ENCODE results near the gene PRR5L.

PRR5L gene

DNA sequence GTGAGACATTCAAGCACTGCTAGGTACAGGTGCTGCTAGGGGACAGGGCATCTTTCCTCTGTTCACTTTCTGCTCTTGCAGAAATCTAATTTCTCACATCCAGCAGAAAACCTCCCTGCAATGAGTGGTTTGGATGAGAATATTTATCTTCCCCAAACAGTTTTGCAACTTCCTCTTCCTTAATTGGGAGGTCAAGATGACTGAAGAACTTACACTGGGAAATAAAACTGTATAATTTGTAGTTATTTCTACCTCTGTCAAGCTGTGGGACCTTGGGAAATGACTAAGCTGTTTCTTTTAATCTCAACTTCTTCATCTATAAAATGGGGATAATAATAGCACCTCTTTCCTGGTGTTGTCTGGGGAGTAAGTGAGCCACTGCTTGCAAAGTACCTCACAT is 69.8 kb downstream of the PRR5L start:
- no peak for DNase-seq
- in situ Hi-C loops (cut with HindIII; ENCODE audit: low pct_ligation_motif_present, low pct_unique_long_range_greater_than_20kb, low sequenced_read_pairs): no loop called here

DNA sequence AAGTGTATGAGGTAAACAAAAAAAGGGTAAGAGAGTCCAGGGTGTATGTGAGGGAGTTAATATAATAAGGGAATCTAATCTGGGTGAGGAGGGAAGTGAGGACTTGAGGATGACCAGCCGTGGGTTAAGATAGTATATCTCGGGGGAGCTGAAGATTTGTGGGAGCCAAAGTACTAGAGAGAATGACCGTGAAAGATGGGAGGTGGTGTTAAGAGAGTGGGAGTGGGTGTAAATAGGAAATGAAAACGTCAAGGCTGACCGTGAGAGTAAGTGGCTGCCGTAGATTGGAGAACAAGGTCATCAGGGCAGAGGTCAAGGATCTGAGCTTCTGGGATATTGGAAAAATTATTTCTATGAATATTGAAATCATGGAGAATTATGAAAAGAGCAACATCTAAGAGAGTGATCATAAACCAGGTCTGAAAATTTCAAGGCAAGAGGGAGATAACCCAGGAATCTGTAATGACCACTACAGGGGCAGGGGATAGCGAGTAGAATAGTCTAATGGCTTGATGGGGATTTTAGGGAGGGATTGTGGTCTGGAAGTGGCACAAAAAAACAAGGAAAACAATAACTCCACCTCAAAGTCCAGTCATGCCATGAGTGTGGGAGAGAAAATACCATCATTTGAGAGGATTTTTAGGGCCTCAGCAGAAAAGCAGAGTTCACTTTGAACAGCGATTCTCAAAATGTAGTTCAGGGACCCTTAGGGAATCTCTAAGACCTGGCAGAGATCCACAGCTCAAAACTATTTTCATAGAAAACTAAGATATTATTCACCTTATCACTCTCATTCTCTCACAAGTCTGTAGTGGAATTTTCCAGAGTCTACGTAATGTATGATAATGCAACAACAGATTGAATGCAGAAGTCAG is 72.0 kb downstream of the PRR5L start:
- no peak for DNase-seq

DNA sequence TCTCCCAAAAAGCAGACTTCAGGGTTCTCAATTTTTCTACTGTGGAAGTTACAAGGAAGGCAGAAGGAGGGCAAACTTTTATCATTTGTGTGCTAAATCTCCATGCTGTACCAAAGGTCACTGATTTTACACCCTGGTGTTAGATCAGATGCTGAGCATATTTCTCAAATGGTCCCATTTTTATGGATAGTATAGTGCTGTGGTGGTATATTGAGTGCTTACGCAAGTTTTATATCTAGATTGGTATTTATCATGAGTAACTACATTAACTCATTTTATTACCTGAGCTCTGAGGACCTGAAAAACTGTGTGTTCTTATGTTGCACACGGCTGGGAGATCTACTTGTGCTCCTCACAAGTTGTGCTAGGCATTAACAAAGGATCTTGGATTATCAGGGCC is 75.1 kb downstream of the PRR5L start:
- DNase-seq: no peak
- in situ Hi-C loops (cut with HindIII; ENCODE audit: low pct_ligation_motif_present, low pct_unique_long_range_greater_than_20kb, low sequenced_read_pairs): no loop called here

More for the DNA sequence above, 72.0 kb downstream of the PRR5L start:
- in situ Hi-C loops (cut with HindIII; ENCODE audit: low pct_ligation_motif_present, low pct_unique_long_range_greater_than_20kb, low sequenced_read_pairs): no loop called here

DNA sequence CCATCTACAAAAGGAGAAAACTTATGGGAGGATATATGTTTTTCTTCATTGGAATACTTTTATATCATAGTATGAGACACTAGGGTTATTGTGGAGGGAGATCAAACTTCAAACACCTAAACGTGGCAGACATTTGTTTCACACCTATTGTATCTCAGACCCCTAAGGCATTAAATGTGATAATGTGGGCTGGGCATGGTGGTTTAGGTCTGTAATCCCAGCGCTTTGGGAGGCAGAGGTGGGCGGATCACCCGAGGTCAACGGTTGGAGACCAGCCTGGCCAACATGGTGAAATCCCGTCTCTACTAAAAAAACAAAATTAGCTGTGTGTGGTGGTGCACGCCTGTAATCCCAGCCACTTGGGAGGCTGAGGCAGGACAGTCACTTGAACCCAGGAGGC is 75.5 kb downstream of the PRR5L start:
- DNase-seq: no peak
- in situ Hi-C loops (cut with HindIII; ENCODE audit: low pct_ligation_motif_present, low pct_unique_long_range_greater_than_20kb, low sequenced_read_pairs): no loop called here

DNA sequence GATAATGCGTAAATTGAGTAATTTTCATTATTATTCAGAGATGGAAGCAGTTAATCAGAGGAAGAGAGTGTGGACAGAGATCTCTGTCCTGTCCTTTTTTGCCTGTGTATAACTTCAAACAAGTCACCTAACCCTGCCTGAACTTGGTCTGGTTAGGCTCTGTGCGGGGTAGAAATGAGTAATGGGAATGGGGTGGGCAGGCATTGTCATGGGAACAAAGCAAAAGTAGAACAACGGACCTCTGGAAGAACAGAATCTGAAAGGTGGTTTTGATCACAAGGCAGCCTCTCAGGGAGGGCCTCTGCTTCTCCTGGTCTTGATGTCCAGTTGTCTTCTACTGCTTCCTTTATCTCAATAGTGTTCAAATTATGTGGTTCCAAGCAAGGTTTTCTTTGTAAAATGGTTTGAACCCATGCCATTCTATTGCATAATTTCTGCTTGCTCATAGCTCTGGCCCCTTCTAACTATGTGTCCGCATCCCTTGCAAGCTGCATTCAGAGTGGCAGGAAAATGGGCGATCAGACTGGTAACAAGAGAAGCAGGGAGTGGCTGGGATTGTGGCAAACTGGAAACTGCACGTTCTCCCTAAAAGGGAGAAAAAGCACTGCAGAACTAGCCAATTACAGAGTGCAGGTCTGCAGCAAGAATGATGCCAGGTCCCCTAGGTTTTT is 76.1 kb downstream of the PRR5L start:
- DNase-seq: no peak
- in situ Hi-C loops (cut with HindIII; ENCODE audit: low pct_ligation_motif_present, low pct_unique_long_range_greater_than_20kb, low sequenced_read_pairs): no loop called here

DNA sequence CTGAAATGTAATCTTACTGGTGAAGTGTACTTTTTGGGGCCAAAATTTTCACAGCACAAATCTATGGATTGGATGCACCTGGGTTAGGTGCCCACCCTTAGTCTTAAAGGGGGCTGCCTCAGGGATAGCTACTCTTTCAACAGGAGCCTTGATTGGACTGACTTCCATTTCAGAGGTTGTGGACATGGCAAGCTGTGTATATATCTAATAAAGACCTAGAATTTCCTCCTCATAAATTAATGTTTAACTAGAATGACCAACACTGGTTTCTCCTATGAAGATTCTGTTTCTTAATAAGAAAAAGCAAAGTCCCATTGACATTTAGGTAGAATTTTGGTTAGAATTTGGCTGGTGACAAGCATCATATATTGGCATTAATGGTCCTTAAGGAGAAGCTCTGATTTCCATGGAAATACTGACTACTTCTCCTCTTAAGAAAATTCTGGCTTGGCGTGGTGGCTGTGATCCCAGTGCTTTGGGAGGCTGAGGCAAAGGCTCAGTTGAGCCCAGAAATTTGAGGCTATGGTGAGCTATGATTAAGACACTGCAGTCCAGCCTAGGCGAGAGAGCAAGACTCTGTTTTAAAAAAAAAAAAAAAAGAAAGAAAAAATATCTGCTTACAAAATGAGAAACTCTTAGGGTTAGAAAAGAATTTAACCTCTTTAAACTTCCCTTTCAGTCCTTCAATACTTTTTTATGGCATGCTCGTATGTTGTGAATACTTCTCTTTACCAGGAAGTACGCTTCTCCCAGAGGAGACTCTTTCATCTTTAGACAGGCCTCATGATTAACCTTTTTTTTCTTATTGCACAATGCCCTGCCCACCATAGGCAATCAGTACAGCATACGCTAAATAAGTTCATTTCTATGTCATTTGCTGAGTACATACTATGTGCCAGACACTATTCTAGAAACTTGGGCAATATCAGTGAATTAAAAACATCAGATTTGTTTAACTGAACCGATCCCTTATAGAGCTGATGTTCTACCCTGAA is 77.2 kb downstream of the PRR5L start:
- DNase-seq: peak; percentile 32
- in situ Hi-C loops (cut with HindIII; ENCODE audit: low pct_ligation_motif_present, low pct_unique_long_range_greater_than_20kb, low sequenced_read_pairs): no loop called here

DNA sequence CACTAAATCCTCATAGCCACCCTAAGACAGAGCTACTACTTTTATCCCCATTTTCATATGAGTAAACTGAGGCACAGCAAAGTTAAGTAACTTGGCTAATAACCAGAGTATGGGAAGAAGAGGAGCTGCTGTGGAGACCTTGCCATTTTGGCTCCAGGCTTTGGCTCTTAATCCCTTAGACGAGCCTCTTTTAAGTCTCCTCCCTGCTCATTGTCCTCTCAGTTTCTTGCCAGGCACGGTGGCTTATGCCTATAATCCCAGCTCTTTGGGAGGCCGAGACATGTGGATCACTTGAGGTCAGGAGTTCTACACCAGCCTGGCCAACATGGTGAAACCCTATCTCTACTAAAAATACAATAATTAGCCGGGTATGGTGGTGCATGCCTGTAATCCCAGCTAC is 78.6 kb downstream of the PRR5L start:
- no peak for DNase-seq
- in situ Hi-C loops (cut with HindIII; ENCODE audit: low pct_ligation_motif_present, low pct_unique_long_range_greater_than_20kb, low sequenced_read_pairs): no loop called here

DNA sequence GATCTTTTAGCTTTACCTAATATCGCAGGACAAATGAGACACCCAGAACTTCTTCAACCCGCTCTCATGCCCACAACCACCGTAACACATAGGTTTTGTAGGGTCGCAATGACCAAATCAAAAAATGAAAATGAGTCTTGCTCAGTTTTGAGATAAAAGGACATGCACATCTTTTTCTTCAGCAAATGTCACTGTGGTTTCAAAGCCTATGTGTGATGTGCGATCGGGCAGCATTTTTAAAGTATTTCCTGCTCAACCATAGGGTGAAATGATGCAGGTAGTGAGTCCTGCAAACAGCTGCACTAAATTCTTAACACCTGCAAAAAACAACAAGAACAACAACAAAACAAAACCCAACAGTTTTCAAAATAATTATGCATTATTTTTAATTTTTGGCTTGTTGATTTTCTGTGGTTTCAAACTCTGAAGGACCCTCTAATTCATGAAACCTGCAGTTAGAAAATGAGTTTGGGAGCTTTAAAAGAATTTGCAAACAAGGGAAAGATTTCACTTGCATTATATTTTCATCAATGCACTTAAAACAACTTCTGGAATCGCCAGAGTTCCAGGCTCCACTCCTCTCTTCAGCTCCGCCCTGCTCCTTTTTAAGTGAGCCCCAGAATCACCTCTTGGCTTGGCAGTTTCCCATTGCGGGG is 79.4 kb downstream of the PRR5L start:
- in situ Hi-C loops (cut with HindIII; ENCODE audit: low pct_ligation_motif_present, low pct_unique_long_range_greater_than_20kb, low sequenced_read_pairs): no loop called here
- peak; percentile 6 for DNase-seq

DNA sequence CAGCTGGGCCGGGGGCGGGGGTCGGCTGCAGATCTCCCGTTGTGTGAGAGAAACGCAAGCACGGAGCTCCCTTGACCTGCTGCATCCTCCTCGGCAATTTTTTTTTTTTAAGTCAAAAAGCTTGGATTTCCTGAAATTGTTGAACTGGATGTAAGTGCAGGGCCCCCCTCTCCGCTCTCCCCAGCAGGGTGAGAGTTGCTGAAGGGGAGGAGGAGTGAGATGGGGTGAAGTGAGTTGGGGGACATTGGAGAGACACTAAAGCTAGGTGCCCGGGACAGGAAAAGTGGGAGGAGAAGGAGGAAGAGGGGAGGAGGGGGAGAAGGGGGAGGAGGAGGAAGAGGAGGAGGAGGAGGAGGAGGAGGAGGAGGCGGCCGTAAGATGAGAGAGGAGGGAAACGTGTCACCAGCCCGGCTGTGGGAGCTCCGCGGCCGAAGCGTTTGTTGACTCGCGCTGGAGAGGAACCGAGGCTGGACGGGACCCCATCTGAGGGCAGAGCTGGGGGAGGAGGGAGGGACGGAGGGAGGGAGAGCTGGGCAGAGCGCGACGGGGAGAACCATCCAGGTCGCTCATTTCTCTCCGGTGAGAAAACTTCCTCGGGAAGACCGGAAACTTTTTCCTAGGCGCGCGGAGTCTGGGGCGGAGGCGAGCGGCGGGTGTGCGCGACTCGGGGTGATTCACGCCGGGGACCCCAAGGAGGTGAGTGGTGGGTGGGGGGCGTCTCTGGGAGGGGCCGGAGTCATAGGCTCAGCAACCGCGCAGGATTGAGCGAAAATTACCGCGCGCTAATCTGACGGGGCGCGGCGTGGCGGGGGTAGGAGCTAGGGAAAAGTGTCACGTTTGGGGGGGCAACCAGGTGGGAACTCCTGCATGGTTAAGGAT is 80.2 kb downstream of the PRR5L start:
- in situ Hi-C loops (cut with HindIII; ENCODE audit: low pct_ligation_motif_present, low pct_unique_long_range_greater_than_20kb, low sequenced_read_pairs): no loop called here
- DNase-seq: peak; percentile 49

DNA sequence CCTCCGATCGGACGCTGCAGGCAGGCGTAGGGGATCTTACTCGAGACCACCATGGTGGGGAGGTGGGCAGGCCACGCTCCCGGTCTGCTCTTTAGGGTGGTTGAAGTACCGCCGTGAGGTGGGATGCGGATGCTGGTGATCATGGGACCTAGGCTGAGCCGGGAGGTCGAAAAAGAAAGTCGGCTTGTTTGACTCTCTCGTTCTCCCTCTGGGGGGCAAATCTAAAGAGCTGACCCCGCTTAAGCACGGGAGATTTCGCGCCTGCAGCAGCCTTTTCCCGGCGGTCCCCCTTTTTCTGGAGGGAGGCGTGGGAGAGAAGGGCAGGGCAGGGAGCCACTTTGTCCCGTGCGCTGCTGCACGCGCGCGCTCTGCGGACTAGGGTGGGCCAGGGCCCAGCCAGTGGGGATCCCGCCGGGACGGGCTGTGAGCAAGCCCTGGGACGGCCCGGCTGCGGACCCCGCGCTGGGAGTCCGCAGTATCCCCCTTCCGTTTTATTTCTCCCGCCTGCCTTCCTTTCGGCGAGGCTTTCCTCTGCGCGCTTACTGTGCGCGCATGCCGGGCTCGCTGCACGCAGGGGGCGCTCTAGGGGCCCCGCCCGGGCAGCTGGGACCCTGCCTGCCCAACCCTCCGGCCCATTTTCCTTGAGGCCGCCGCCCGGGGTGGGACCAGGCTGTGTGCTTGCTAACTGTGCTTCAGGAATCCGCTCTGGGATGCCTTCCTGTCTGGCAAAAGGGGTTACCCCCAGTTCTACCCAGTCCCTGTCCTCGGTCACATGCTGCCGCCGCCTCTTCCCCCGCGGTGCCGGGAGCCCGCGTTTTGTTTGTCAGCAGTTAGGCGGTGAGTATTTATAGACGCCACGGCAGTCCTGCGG is 81.0 kb downstream of the PRR5L start:
- DNase-seq: peak; percentile 59
- in situ Hi-C loops (cut with HindIII; ENCODE audit: low pct_ligation_motif_present, low pct_unique_long_range_greater_than_20kb, low sequenced_read_pairs): no loop called here

DNA sequence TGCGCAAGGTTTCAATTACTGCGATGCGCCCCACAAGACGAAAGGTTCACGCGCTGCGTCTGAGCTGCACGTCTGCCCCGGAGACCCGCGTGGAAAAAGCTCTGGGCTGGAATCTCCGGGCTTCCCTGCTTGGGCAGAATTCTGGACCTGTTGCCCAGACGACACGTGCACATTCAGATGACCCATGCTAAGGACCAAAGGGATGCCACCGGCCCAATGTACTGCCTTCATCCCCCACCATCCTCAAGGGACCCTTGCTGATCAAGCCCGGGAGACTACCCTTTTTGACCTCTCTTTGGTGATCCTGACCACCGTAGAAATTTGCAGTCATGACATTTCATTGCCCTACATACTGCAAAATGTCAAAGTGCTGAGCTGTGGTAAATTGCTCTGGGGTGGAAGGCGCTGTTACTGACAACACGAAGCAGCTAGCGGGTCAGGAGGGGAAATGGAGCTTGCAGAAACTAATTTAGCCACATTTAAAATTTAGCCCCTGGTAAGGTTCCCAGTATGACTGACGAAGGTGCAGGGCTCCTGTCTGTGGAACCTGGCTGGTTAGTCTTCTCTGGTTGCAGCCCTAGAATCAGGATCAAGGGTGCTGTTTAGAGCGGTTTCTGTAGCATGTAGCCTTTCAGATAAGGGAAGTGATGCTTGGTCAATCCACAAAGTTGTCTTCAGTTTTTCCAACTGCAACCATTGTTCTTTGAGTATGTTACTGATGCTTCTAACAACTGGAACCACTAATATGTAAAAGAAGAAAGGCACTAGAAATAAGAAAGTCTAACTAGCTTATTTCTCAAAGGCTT is 81.9 kb downstream of the PRR5L start:
- DNase-seq: no peak
- in situ Hi-C loops (cut with HindIII; ENCODE audit: low pct_ligation_motif_present, low pct_unique_long_range_greater_than_20kb, low sequenced_read_pairs): no loop called here

DNA sequence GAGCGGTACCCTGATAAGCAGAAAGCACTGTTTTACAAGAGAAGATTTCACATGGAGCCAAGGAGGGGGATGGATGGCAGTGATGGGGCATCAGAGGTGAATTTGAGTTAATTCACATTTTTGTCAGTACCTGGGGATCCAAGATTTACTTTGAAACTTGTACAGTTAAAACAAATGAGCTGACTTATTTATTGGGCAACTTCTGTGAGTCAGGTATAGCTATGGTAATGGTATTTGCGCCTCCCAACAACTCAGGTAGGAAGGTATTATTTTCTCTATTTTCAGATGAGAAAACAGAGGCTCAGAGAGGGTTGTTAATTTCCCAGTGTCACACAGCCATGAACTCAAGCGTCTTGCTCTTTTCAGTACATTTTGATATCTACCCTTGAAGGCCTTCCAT is 83.6 kb downstream of the PRR5L start:
- in situ Hi-C loops (cut with HindIII; ENCODE audit: low pct_ligation_motif_present, low pct_unique_long_range_greater_than_20kb, low sequenced_read_pairs): no loop called here
- no peak for DNase-seq

DNA sequence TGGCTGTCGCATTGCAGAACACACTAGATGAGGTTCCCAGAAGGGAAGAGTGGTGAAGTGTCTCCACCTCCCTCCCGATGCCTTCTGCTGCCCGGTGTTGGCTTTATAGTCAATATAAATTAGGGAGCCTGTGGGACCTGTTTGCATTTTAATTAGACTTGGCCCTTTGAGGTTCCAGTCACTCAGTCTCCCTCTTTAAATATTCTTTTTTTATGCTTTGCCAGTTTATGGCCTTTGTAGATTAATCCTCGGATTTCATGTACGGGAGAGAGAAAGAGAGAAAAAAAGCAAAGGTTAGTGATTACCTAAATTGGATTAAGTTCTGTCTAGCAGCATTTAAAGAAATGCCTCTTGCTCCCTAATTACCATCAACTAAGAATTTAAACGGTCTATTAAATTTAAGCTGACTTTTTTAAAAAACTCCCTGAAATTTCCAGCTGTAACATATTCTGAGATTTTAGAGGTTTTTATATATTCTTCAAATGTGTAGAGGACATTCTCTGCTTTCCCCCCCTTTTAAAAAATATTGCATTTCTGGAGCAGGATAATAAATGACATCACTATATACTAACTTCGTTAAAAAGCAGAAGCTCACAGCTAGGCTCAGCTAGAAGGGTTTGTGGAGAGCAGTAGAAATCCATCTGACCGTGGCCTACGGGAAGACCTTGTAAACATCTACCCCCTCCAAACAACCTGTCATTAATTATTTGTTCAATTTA is 84.4 kb downstream of the PRR5L start:
- in situ Hi-C loops (cut with HindIII; ENCODE audit: low pct_ligation_motif_present, low pct_unique_long_range_greater_than_20kb, low sequenced_read_pairs): no loop called here
- no peak for DNase-seq

DNA sequence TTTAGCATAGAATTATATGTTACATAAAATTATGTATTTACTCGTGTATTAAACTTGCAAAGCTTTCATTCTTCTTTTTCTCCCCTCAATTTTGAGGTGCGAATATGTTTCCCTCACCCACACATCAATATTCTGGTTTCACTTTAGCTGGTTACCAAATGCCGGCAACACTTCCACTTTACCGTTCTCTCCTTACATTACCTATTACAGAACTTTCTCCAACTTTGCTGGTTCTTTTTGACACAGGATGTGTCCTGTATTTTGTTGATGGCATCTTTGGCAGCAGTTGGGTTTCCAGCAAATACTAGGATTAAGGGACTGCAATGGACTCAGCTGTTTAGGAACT is 84.9 kb downstream of the PRR5L start:
- in situ Hi-C loops (cut with HindIII; ENCODE audit: low pct_ligation_motif_present, low pct_unique_long_range_greater_than_20kb, low sequenced_read_pairs): no loop called here
- no peak for DNase-seq

DNA sequence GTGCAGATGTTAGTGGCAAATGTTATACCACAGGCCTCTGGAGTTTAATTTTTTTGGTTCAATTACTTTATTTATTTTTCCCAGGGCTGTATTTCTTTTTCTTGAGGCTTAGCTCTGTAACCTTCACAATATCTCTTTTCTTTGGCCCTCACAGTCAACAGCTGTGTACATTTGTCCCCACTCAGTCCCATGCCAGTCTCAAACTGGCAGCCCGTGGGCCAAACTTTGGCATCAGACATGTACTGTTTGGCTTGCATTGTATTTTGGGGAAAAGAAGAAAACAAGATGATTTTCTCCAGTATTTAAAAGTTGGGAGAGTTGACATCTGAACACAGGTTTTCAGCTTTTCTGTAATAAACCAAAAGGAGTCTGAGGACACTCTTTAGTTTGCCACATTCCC is 87.1 kb downstream of the PRR5L start:
- in situ Hi-C loops (cut with HindIII; ENCODE audit: low pct_ligation_motif_present, low pct_unique_long_range_greater_than_20kb, low sequenced_read_pairs): no loop called here

More for the DNA sequence above, 87.1 kb downstream of the PRR5L start:
- DNase-seq: no peak

Data from ACHN (cell line).